Measurements from ENCODE around the gene TAS2R31.

GRCh38 chr12:10998204-10998603 is 33.0 kb downstream of the TAS2R31 start, which contains the start of gene TAS2R20:
- TF ChIP-seq CTCF (IDR thresholded peaks at IDR 0.05; ENCODE audit: extremely low read depth in 1 of 2, insufficient read depth in 1 of 2, low read depth in 1 of 2, low read length in 2 of 2) (no peak), POLR2A (IDR thresholded peaks at IDR 0.05; ENCODE audit: low read depth, low read length) (no peak), GATA2 (IDR thresholded peaks at IDR 0.05; ENCODE audit: insufficient read depth, insufficient read length, low read depth, low read length) (no peak)

Measured in endothelial cell of umbilical vein (primary cell).